RWPE1 (cell line): ENCODE measurements around the gene GSK3A.

Source experiments
- CTCF ChIA-PET: fragments of 350-600 bp; sonication (Branson Sonifier 250); formaldehyde crosslinking; extraction: SDS; loops from one replicate; lab custom pipeline; 2021; lab: Yijun Ruan, JAX
- POLR2A ChIA-PET: fragments of 400-600 bp; formaldehyde crosslinking; extraction: SDS; loops from one replicate; lab custom pipeline; 2020; ENCODE audit warnings: antibody characterized with exemption; ENCODE audit not compliant: low non-redundant PET; lab: Yijun Ruan, JAX
- DNase-seq: peaks from one replicate; pipeline ENCODE4 v3.0.0; 2012; ENCODE audit warnings: low spot score
- H3K27ac ChIP-seq: fragments of 450-650 bp; 2 replicates; pipeline ENCODE4 v1.5.1; 2017
- TF ChIP-seq, protein P1 (sequence below): fragments of 450-650 bp; conservative IDR thresholded peaks from 2 replicates; pipeline ENCODE4 v1.5.1; 2017; ENCODE audit warnings: low read depth, mild to moderate bottlenecking

Gene GSK3A

DNA sequence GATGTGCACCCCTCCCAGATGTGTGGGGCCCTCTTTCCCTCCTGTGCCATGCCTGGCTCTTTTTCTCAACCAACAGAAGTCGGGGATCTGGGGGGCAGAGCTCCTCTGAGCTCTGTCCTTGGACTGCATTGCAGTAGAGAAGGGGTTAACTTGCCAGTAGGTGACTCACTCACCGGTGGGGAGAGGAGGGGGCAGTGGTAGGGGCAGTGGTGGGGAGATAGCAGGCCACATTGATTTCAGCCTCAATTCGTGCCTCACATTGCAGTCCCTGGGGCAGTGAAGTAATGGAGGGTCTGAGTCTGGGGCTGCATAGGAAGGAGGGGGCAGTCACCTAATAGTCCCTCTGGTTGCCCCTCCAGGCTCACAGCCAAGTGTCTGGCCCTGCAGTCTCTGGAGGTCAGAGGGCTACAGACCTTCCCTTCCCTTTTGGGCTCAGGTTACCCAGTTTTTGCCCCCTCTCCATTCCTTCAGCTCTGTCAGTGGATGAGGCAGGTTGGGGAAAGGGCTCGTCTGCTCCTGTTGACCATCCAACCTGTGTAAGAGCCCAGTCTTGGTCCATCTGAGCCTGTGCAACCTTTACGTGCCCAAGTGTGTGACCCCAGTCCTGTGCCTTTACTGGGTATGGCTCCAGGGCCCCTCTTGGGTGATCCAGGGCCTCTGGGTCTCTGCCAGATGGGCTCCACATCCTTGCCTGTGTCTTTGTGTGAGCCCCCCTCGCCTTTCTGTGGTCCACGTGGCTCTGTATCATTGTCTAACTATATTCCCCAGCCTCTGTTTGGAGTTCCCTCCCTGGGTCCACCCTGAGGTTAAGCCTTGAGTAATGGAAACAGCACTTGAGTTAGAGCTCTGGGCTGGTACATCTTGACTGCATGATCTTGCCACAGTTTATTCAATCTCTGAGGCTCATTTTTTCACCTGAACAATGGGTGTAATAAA is 39.7 kb upstream of the GSK3A start:
- H3K27ac ChIP-seq: peak overlapping the region; percentile 100
- ChIA-PET CTCF (interaction anchor here (0.5 to 1.4 kb wide), 2 partner anchors 36 to 1293 kb away, joined by 3 to 7 read pairs; no protein-coding TSS in a partner anchor), POLR2A (interaction anchor here (0.6 kb wide), 1 partner anchor 751 kb away, joined by 3 read pairs; no protein-coding TSS in a partner anchor)
- peak; percentile 56 for DNase-seq
- TF ChIP-seq, protein P1, sequence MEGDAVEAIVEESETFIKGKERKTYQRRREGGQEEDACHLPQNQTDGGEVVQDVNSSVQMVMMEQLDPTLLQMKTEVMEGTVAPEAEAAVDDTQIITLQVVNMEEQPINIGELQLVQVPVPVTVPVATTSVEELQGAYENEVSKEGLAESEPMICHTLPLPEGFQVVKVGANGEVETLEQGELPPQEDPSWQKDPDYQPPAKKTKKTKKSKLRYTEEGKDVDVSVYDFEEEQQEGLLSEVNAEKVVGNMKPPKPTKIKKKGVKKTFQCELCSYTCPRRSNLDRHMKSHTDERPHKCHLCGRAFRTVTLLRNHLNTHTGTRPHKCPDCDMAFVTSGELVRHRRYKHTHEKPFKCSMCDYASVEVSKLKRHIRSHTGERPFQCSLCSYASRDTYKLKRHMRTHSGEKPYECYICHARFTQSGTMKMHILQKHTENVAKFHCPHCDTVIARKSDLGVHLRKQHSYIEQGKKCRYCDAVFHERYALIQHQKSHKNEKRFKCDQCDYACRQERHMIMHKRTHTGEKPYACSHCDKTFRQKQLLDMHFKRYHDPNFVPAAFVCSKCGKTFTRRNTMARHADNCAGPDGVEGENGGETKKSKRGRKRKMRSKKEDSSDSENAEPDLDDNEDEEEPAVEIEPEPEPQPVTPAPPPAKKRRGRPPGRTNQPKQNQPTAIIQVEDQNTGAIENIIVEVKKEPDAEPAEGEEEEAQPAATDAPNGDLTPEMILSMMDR: no peak

DNA sequence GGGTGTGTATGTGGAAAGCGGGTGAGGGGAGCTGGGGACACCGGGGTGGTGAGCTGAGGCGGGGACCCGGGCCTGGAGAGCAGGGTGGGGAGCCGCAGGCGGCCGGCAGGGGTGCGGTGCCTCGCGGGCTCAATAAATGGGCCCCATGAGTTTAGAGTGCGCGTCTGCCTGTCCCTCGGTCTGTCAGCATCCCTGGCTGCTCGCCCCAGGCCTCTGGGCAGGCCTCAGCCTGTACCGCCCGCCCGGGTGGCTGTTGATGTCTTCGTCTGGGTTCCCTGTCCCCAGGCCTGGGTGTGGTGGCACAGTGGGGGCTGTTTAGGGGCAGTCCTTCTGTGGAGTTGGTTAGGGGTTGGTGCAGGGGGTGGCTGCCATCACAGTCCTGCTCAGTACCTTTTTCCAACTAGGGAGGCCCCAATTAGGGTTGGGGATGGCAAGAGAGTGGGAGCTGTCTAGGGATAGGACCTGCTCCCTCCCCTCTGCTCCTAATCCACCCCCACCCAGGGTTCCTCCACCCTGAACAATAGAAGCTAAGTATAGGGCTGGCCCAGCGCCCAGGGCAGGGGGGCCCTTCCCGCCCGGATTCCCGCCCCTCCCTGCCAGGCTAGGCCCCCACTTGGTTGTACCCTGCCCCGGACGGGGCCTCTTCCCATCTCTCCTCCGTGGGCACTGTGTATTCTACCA is 38.9 kb upstream of the GSK3A start:
- no peak for DNase-seq
- TF ChIP-seq, protein P1: no peak
- peak overlapping the region; percentile 100 for H3K27ac ChIP-seq
- ChIA-PET CTCF (interaction anchor here (0.5 to 1.4 kb wide), 2 partner anchors 35 to 1293 kb away, joined by 3 to 7 read pairs; no protein-coding TSS in a partner anchor), POLR2A (interaction anchor here (0.6 to 2.2 kb wide), 2 partner anchors 35 to 751 kb away, joined by 3 to 5 read pairs; no protein-coding TSS in a partner anchor)

DNA sequence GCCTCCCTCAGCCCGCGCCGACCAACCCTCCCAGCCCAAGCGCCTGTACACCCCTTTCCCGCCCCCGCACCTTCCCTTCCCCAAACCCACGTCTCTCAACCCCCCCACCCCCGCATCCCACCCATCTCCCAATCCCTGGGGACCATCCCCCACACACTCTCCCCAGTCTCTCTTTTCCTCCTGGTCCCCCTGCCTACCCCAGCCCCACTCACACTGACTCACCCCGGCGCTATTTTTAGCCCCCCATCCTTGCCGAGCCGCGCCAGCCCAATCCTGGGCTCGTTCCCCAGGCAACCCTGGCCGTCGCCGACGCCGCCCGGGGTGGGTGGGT is 38.4 kb upstream of the GSK3A start:
- TF ChIP-seq, protein P1: no peak
- DNase-seq: peak; percentile 59
- ChIA-PET CTCF (interaction anchor here (1.2 to 1.8 kb wide), 3 partner anchors 10 to 65 kb away, joined by 3 to 7 read pairs (median 6); no protein-coding TSS in a partner anchor), POLR2A (interaction anchor here (2.2 kb wide), 1 partner anchor 34 kb away, joined by 5 read pairs; no protein-coding TSS in a partner anchor)
- peak overlapping the region; percentile 100 for H3K27ac ChIP-seq

DNA sequence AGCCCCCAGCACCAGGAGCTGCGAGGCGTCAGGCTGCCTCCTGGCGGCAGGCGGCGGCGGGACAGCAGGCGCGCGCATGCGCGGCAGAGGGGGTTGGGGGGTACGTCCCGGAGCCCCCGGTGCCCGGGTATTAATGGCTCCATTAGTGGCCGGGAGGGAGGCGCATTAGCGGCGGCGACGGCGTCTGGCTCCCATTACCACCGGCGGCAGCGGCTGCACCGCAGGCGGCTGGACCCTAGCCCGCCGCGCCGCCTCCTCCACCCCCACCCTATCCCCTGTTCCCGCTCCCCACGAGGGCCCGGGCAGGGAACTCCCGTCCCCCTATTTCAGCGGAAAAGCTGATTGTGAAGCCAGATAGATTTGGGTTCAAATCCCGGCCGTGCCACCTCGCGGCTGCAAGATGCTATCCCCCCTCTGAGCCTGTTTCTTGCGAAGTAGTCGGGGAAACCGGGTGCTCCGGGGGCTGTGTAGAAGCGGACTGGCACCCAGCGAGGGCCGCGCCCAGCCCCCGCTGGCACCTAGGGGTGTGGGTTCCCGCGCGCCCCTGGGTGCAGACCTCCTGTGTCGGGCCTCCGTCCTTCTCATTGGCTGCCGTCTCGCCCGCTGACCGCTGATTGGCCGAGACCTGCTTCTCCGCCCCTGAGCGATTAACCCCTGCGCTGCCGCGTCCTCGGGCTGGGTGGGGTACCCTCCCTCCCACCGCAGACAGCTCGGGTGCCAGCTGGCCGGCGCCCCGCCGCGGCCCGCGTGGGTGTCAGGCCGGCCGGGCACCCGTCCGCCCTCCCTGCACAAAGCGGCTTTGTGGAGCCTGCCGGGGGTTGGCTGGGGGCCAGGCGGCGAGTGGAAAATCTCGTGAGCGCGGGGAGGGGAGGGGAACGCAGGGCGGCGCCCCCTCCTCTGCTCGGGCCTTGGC is 37.8 kb upstream of the GSK3A start:
- peak overlapping the region; percentile 100 for H3K27ac ChIP-seq
- CTCF ChIA-PET: interaction anchor here (0.7 to 2.7 kb wide), 14 partner anchors 10 to 64 kb away, joined by 3 to 15 read pairs (median 5); no protein-coding TSS in a partner anchor
- POLR2A ChIA-PET: interaction anchor here (0.6 to 2.2 kb wide), 2 partner anchors 34 to 59 kb away, joined by 4 to 5 read pairs; no protein-coding TSS in a partner anchor
- DNase-seq: peak; percentile 93
- TF ChIP-seq, protein P1: peak; percentile 88

DNA sequence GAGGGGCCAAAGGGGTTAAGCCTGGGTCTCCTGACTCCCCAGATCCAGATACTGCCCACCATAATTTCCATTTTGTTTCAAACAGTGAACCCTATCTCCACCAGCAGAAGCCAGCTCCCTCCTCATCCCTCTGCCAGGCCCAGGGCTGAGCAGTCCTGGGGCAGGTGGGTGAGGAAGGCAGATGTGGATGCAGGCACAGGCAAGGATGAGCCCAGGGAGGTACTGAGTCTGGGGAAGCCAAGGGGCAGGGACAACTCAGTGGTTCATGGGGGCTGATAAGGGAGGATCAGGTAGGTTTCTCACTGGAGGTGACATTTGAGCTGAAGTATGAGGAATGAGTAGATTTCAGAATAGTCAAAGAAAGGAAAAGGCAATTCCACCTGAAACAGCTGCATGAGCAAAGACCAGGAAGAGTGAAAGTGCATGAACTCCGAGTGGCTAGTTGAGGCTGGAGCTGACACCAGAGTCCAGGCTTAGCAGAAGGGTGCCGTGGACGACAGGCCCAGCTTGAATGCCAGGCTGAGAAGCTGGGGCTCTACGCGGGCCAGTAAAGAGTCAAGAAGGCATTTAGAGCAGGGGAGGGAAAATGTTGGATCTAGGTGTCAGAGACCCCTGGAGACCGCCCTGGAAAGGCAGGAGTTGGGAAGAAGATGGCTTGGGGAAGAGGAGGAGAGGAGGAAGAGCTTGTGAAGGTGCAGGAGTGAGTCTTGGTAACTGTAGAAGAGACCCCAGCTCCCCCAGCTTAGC is 36.9 kb upstream of the GSK3A start:
- H3K27ac ChIP-seq: peak overlapping the region; percentile 100
- ChIA-PET POLR2A (interaction anchor here (0.6 to 2.2 kb wide), 4 partner anchors 23 to 58 kb away, joined by 3 to 5 read pairs (median 4); partner anchors contain the start of gene PAFAH1B3), CTCF (interaction anchor here (0.6 to 2.7 kb wide), 14 partner anchors 9 to 63 kb away, joined by 3 to 15 read pairs (median 4); no protein-coding TSS in a partner anchor)
- DNase-seq: no peak
- TF ChIP-seq, protein P1: no peak
